IPS-NIHi11 (cell line): ENCODE measurements around the gene MAS1.
"Not testable (repeated sequence)": the region's sequence is repeated elsewhere in the genome, so short reads cannot be mapped to it uniquely, and the experiment has no call there.

Source experiments
- DNase-seq: peaks from one replicate; pipeline ENCODE4 v3.0.0; 2012; ENCODE audit warnings: mixed read lengths, low spot score

Gene MAS1

DNA sequence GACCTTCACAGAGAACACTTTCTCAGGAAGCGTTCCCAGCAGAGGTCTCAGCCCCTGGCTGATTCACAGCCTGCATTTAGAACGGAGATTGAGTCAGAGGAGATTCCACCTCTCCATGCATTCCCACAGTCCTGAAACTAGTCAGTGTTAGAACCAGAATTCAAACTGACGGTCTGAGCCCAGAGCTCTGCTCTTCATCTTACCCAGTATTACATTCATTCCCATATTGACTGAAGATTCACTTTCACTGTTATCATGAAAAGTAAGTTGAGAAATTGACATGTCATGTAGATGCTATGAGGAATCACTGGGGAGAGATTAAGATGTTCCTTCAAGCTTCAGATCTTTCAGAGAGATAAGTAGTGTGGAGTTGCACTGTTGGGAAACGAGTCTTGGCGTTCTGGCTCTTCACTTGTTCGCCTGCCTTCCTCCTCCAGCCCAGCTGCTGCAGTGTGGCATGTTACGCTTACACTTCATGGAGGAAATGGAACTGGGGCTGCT is 28.3 kb downstream of the MAS1 start:
- no peak for DNase-seq

DNA sequence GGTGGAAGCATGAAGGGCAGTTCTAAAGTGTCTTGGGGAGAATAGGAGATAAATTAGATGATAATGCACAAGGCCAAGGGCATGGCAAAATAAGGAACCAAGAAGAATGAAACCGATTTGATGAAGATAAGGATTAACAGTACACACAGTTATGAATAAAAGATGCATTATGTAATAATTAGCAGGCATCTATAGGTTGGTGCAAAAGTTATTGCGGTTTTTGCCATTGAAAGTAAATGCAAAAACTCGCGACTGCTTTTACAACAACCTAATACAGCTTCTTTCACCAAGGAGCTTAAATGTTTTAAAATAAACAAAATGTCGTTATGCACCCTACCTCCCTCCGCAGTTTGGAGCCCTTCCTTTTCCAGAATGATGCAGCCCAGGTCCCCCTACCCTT is 29.0 kb downstream of the MAS1 start:
- no peak for DNase-seq

DNA sequence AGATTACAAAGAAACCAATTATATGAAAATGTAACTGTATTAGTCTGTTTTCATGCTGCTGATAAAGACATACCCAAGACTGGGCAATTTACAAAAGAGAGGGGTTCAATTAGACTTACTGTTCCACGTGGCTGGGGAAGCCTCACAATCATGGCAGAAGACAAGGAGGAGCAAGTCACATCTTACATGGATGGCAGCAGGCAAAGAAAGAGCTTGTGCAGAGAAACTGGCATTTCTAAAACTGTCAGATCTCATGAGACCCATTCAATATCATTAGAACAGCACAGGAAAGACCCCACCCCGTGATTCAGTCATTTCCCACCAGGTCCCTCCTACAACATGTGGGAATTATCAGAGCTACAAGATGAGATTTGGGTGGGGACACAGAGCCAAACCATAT is 33.4 kb downstream of the MAS1 start:
- not testable (repeated sequence) for DNase-seq

DNA sequence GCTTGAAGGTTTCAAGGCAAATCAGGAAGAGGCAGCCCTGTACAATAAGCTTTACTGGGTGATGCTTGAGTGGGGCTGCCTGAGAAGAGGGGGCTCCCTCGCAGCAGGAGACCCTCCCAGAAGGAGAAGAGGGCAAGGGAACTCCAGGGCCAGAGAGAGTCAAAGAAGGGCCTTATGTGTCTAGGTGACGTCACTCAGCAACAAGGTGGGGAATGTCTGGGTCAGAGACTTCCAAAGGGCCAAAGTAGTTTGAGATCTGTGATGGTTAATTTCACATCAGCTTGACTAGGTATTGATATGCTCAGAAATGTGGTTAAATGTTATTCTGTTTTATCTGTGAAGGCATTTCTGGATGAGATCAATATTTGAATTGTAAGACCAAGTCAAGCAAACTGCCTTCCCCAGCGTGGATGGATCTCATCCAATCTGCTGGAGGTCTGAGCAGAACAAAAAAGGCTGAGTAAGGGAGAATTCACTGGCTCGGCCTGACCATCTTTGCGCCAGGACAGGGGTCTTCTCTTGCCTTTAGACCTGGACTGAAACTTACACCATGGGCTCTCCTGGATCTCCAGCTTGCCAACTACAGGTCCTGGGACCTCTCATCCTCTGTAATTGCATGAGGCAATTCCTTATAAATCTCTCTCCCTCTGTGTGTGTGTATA is 35.9 kb downstream of the MAS1 start:
- no peak for DNase-seq

DNA sequence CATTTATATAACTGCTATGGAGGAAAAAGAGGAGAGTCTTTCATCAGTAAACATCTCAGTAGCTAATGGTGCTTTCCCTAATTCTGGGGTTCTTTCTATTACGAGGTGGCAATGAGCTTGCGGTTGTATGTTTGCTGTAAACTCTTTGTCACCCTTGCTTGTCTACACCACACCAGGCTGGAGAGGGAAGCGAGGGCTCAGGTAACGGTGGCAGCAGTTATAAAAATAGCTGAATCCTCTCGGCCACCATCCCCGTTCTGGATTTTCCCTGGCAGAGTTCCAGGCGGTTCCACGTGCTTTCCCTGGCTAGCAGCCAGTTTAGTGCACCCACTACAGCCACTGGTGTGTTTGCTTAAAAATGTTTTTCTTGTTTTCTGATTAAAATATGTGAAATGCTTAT is 39.0 kb downstream of the MAS1 start:
- DNase-seq: no peak

DNA sequence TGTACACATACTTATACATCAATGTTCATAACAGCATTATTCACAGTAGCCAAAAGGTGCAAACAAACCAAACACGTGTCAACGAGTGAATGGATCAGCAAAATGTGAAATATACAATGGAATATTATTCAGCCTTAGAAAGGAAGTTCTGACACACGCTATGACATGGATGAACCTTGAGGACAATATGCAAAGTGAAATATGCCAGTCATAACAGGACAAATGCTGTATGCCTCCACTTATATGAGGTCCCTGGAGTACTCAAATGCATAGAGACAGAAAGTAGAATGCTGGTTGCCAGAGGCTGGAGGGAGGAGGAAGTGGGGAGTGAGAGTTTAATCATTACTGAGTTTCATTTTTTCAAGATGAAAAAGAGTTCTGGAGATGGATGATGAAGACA is 40.3 kb downstream of the MAS1 start:
- no peak for DNase-seq

DNA sequence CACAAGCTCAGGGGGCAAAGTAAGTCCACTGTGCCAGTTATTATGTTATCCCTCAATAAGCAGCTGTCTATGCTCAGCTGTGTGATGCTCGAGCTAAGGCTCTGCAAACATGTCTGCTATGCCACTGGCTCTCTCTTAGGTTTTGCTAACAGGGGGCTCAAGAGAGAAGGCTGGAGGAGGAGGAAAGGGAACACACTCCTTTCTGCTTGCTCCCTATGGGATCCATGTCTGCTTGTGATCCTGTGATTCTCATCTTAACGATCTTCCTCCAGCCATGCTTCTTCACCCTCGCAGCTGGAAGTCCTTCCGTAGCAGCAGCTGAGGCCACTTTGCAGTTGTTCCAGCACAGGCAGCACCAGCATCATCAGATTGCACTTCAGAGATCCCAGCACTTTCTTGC is 41.1 kb downstream of the MAS1 start:
- DNase-seq: no peak

DNA sequence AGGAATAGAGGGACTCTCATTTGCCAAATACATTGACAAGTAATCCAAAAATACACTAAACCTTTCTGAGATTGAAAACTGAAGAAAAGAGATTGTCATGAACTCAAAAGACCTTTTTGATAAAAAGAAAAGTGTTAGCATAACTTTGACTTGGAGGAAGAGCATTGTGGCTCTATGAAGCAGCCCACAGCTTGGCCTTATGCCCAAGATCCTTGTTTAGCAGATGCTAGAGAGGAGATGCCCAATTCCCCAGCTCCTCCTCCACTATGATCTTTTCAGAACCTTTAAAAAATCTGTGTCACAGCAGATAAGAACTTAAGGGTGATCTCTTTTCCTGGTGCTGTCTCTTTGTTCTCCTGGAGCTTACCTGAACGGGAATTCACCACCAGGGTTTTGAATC is 42.3 kb downstream of the MAS1 start:
- DNase-seq: no peak

DNA sequence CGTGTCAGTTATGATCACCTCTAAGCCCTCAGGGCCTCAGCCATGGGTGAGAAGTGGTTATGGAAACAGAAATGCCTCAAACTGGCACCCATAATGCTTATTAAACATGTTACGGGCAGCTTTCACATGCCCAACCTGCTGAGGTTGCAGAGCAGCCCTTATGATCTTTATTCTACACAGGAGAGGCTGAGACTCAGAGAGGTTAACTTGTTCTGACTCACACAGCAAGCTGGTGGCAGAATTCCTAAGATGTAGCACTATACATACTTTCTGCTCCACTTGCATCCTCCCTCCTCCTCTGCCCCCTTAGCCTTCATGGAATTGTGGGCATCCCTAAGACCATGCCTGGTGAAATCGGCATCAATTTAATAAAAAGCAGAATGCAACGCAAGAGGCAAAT is 43.4 kb downstream of the MAS1 start:
- no peak for DNase-seq

DNA sequence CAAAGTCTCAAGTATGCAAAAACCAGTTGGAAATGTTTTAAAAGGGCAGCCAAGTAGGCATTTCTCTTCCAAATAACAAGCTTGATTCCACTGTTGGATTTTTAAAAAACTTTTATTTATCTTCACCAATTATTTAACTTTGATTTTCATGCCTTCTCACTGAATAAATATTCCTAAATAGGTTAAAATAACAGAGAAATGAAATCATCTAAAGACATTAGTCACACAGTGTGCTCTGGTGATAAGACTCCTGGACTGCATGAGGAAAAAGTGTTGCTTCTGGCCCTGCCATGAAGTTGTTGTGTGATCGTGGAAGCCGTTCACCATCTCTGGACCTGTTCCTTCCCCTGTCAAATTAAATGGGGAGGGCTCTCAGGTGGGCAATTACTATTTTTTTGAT is 44.3 kb downstream of the MAS1 start:
- no peak for DNase-seq

DNA sequence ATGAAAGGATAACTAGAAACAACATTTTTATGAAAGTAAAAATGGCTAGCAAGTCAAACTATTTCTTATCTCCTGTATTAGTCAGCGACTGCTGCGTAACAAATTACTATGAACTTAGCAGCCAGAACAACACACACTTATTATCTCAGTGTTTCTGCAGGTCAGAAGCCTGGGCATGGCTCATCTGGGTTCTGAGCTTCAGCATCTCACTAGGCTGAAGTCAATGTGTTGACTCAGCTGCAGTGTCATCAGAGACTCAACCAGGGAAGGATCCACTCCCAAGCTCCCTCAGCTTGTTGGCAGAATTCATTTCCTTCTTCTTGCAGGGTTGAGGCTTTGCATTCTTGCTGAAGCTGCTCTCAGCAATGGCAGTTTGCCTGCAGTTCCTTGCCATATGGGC is 44.8 kb downstream of the MAS1 start:
- no peak for DNase-seq

DNA sequence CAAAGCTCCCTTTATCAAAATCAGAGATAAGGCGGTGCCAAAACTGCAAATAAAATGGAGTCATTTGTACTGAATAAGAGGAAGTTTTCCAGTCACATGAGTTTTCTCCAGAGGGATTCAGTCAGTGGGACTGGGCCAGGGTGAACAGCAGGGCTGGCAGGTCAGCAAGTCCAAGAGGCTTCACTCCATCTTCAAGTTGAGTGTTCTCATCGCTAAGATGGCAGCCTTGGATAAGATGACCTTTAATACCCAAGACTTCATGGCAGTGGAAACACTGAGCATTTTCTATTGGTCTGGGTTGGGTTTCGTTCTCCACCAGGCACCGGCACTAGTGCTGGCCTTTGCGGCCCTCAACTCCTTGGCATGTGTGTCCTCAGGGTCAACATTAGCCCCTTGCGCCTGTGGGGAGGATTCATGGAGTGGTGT is 48.8 kb downstream of the MAS1 start:
- no peak for DNase-seq
